Loucy (cell line): Measurements from ENCODE around the gene LRRC57.

ENCODE experiments used
- H2AFZ ChIP-seq: fragments of 200-600 bp; sonication (generic); 2 replicates; pipeline ENCODE4 v1.6.0; 2016; ENCODE audit warnings: antibody characterized with exemption, mild to moderate bottlenecking, low read length, moderate library complexity
- H3F3A ChIP-seq: fragments of 200-600 bp; 2 replicates; pipeline ENCODE4 v1.6.0; 2016; ENCODE audit warnings: antibody characterized with exemption, low read depth, mild to moderate bottlenecking
- H3K27me3 ChIP-seq: fragments of 200-600 bp; sonication (generic); 2 replicates; pipeline ENCODE4 v1.6.1; 2014; ENCODE audit warnings: low read length, mild to moderate bottlenecking; ENCODE audit not compliant: insufficient read depth, poor library complexity, severe bottlenecking
- H3K36me3 ChIP-seq: fragments of 200-600 bp; sonication (generic); 2 replicates; pipeline ENCODE4 v1.6.1; 2016; ENCODE audit warnings: low read length; ENCODE audit not compliant: insufficient read depth
- H3K4me1 ChIP-seq: fragments of 200-600 bp; sonication (generic); 2 replicates; pipeline ENCODE4 v1.5.1; 2014; ENCODE audit warnings: low read length, mild to moderate bottlenecking; ENCODE audit not compliant: insufficient read depth, poor library complexity, severe bottlenecking
- H3K4me2 ChIP-seq: fragments of 200-600 bp; sonication (generic); 2 replicates; pipeline ENCODE4 v1.6.0; 2014; ENCODE audit warnings: antibody characterized with exemption, low read length, low read depth, mild to moderate bottlenecking; ENCODE audit not compliant: poor library complexity, severe bottlenecking
- H3K4me3 ChIP-seq: fragments of 200-600 bp; sonication (generic); 2 replicates; pipeline ENCODE4 v1.5.1; 2014; ENCODE audit warnings: low read length, mild to moderate bottlenecking, mixed read lengths; ENCODE audit not compliant: poor library complexity, severe bottlenecking
- H3K79me2 ChIP-seq: fragments of 200-600 bp; sonication (generic); 2 replicates; pipeline ENCODE4 v1.6.1; 2014; ENCODE audit warnings: low read length; ENCODE audit not compliant: insufficient read depth
- H3K9ac ChIP-seq: fragments of 200-600 bp; sonication (generic); 2 replicates; pipeline ENCODE4 v1.6.0; 2014; ENCODE audit warnings: mild to moderate bottlenecking, low read depth, low read length, moderate library complexity; ENCODE audit not compliant: poor library complexity, severe bottlenecking
- H3K9me2 ChIP-seq: fragments of 200-600 bp; sonication (generic); replicated peaks from 2 replicates; pipeline ENCODE4 v1.6.1; 2016; ENCODE audit warnings: low read depth, low read length, mixed read lengths
- H3K9me3 ChIP-seq: fragments of 200-600 bp; sonication (generic); 2 replicates; pipeline ENCODE4 v1.6.1; 2014; ENCODE audit warnings: mild to moderate bottlenecking, antibody characterized with exemption, low read length, low read depth; ENCODE audit not compliant: insufficient read depth
- H4K20me1 ChIP-seq: fragments of 200-600 bp; sonication (generic); 2 replicates; pipeline ENCODE4 v1.6.0; 2014; ENCODE audit warnings: antibody characterized with exemption, low read length, mild to moderate bottlenecking; ENCODE audit not compliant: insufficient read depth, poor library complexity, severe bottlenecking
- EZH2phosphoT487 ChIP-seq: fragments of 200-600 bp; IDR thresholded peaks from 2 replicates; pipeline ENCODE4 v1.6.1; 2018; ENCODE audit warnings: antibody characterized with exemption, mild to moderate bottlenecking, moderate library complexity, borderline replicate concordance
- TF ChIP-seq, protein P1 (sequence below): fragments of 200-600 bp; sonication (generic); conservative IDR thresholded peaks from 2 replicates; pipeline ENCODE4 v1.5.1; 2014; ENCODE audit warnings: mild to moderate bottlenecking, antibody characterized with exemption, low read length

LRRC57 gene

DNA sequence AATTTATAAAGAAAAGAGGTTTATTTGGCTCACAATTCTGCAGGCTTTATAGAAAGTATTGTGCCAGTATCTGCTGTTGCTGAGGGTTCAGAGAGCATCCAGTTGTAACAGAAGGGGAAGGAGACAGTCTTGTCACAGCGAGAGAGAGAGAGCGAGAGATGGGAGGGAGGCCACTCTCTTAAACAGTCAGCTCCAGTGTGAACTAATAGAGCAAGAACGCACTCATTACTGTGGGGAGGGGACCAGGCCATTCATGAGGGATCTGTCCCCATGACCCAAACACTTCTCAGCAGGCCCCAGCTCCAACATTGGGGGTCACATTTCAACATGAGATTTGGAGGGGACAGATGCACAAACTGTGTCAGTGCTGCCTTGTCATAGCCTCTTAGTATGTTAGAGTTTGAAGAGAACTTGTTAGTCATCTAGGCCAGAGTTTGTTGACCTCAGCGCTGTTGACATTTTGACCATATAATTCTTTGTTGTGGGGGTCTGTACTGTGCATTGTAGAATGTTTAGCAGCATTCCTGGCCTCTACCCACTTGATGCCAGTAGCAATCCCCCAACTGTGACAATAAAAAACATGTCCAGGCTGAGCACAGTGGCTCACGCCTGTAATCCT is 42.1 kb upstream of the LRRC57 start:
- Histone ChIP-seq H3K4me2 (no peak overlapping the region), H3K9ac (peak overlapping the region; percentile 5), H3K9me2 (no peaks in the 10 kb centered on the region), H4K20me1 (no peaks in the 10 kb centered on the region), H3K4me1 (peaks cover 17% of the 10 kb centered on the region), H3K27me3 (no peaks in the 10 kb centered on the region), H2AFZ (no peak overlapping the region), H3K36me3 (peaks cover 42% of the 10 kb centered on the region; the same call in 1 of the 2 replicates), H3F3A (no peaks in the 10 kb centered on the region), H3K79me2 (peaks cover 58% of the 10 kb centered on the region), H3K9me3 (no peaks in the 10 kb centered on the region), H3K4me3 (no peak overlapping the region)
- TF ChIP-seq, protein P1, sequence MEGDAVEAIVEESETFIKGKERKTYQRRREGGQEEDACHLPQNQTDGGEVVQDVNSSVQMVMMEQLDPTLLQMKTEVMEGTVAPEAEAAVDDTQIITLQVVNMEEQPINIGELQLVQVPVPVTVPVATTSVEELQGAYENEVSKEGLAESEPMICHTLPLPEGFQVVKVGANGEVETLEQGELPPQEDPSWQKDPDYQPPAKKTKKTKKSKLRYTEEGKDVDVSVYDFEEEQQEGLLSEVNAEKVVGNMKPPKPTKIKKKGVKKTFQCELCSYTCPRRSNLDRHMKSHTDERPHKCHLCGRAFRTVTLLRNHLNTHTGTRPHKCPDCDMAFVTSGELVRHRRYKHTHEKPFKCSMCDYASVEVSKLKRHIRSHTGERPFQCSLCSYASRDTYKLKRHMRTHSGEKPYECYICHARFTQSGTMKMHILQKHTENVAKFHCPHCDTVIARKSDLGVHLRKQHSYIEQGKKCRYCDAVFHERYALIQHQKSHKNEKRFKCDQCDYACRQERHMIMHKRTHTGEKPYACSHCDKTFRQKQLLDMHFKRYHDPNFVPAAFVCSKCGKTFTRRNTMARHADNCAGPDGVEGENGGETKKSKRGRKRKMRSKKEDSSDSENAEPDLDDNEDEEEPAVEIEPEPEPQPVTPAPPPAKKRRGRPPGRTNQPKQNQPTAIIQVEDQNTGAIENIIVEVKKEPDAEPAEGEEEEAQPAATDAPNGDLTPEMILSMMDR = no peak
- no peak for TF ChIP-seq EZH2phosphoT487

DNA sequence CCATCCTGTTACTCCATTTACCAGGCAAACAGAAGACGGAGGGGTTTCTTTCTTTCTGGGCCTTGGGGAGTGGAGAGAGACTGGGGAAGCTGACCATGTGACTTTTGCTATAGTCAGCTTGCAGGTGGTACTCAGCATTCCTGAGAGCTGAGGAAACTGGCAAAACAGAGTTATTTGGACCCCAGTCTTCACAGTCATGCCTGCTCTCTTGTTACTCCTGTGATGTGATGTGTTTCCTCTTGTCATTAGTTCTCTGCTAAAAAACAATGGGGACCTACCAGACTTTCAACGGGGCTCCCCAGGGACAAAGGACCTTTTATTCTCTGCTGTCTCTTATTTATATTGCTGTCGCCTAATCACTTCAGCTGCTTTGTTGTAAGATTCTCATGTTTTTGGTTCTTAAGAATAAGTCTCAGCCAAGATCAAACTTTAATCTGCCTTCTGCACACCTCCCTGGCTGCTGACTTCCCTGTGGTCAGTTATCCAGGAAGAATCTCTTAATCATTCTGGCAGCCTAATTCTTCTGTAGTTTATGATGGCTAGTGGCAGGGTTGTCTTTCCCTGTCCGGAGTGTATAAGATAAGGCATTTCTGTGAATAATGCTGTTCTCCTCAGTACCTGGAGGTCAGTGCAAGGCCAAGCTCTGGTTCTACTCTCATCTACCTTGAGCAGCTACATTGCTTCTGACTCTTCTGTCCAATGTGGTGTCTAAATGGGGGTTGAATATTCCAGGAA is 35.6 kb upstream of the LRRC57 start:
- H3F3A ChIP-seq = no peaks in the 10 kb centered on the region
- H3K9ac ChIP-seq = peak overlapping the region; percentile 76
- peaks cover 73% of the 10 kb centered on the region for H3K79me2 ChIP-seq
- no peaks in the 10 kb centered on the region for H3K9me2 ChIP-seq
- H3K4me3 ChIP-seq = peak overlapping the region; percentile 76
- H3K36me3 ChIP-seq = peaks cover 14% of the 10 kb centered on the region; the same call in 1 of the 2 replicates
- H4K20me1 ChIP-seq = no peaks in the 10 kb centered on the region
- H3K9me3 ChIP-seq = no peaks in the 10 kb centered on the region
- TF ChIP-seq, protein P1 = no peak
- TF ChIP-seq EZH2phosphoT487 = no peak
- H2AFZ ChIP-seq = no peak overlapping the region
- H3K4me1 ChIP-seq = peaks cover 50% of the 10 kb centered on the region
- H3K4me2 ChIP-seq = peak overlapping the region; percentile 93
- no peaks in the 10 kb centered on the region for H3K27me3 ChIP-seq

DNA sequence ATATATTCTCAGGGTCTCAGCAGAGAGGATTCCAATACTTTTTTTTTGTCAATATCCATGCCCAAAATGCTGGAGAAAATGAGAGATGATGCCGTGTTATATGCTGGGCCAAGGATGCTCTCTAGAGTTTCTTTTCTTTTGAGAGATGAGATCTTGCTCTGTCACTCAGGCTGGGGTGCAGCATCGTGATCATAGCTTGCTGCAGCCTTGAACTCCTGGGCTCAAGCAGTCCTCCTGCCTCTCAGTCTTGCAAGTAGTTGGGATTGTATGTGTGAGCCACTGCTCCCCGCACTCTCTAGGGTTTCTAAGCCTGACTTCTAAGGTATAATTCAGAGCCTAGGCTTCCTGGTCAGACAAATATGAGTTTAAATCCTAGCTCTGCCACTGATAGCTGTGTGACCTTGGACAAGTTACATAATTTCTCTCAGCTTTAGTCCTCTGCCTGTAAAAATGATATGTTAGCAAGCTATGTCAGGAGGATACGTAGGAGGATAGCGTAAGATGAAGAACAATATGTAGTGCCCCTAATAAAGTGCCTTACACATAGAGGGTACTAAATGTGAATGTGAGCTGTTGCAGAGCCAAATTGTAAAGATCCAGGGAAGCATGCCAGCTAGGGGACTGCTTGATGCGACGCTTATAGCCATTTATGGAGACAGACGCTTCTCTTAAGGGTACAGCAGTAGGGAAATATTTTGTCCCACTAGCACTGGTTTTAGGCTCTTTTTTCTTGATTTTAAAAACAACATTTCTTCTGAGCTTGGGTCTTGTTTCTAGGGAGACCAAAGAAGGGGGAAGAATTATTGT is 34.2 kb upstream of the LRRC57 start:
- H3K4me1 ChIP-seq = peaks cover 53% of the 10 kb centered on the region
- peak overlapping the region; percentile 93 for H3K4me2 ChIP-seq
- peaks cover 87% of the 10 kb centered on the region for H3K79me2 ChIP-seq
- peaks cover 14% of the 10 kb centered on the region; the same call in 1 of the 2 replicates for H3K36me3 ChIP-seq
- H3K4me3 ChIP-seq = peak overlapping the region; percentile 76
- H4K20me1 ChIP-seq = peaks cover 10% of the 10 kb centered on the region
- TF ChIP-seq, protein P1 = no peak
- no peak for TF ChIP-seq EZH2phosphoT487
- H3K27me3 ChIP-seq = no peaks in the 10 kb centered on the region
- no peaks in the 10 kb centered on the region for H3K9me3 ChIP-seq
- peak overlapping the region; percentile 76 for H3K9ac ChIP-seq
- H3K9me2 ChIP-seq = no peaks in the 10 kb centered on the region
- H2AFZ ChIP-seq = no peak overlapping the region
- H3F3A ChIP-seq = no peaks in the 10 kb centered on the region
